Activated CD8-positive, alpha-beta T cell treated with anti-CD3 and anti-CD28 coated beads for 36 hours (primary cell): Measurements from ENCODE around the gene CORO2B. TPM values are rescaled to one million over a fixed set of nuclear protein-coding genes. Genes with fewer than 3 reads are reported as not detected.

Experiments
- ATAC-seq: fragments of 200-7000 bp; cut with Tn5 transposase; one replicate; pipeline ENCODE4 v1.10.0; 2021; ENCODE audit warnings: mild to moderate bottlenecking, moderate library complexity
- CTCF ChIA-PET: fragments of 350-600 bp; sonication (Branson Sonifier 250); formaldehyde crosslinking; loops from one replicate; lab custom pipeline; 2021; ENCODE audit warnings: antibody characterized with exemption; lab: Charles Lee
- POLR2A ChIA-PET: fragments of 350-600 bp; sonication (Branson Sonifier 250); formaldehyde crosslinking; loops from one replicate; lab custom pipeline; 2021; ENCODE audit warnings: antibody characterized with exemption; lab: Charles Lee
- DNase-seq: peaks from one replicate; pipeline ENCODE4 v3.0.0-alpha.2; 2020
- H3K27ac Mint-ChIP-seq: one replicate; pipeline ENCODE4 v1.8.0; 2021; ENCODE audit warnings: mild to moderate bottlenecking, mixed read lengths
- H3K27me3 Mint-ChIP-seq: one replicate; pipeline ENCODE4 v1.8.0; 2021; ENCODE audit warnings: mixed read lengths
- H3K36me3 Mint-ChIP-seq: one replicate; pipeline ENCODE4 v1.8.0; 2021; ENCODE audit warnings: low read depth, mixed read lengths
- H3K4me1 Mint-ChIP-seq: one replicate; pipeline ENCODE4 v1.8.0; 2021; ENCODE audit warnings: low read depth, mixed read lengths
- H3K4me3 Mint-ChIP-seq: one replicate; pipeline ENCODE4 v1.8.0; 2021; ENCODE audit warnings: mild to moderate bottlenecking, moderate library complexity, mixed read lengths
- H3K9me3 Mint-ChIP-seq: one replicate; pipeline ENCODE4 v1.8.0; 2021; ENCODE audit warnings: mixed read lengths
- CTCF ChIP-seq: fragments of 200-600 bp; IDR thresholded peaks from one replicate; pipeline ENCODE4 v1.8.0; 2022; ENCODE audit warnings: antibody characterized with exemption, mild to moderate bottlenecking
- intact Hi-C: fragments of 100-400 bp; cut with micrococcal nuclease; formaldehyde crosslinking; loops from one replicate; pipeline ENCODE4 v1.10.0; 2022
- total RNA-seq, 2 experiments: library from RNA; stranded (reverse); gene quantifications; one replicate each; pipeline ENCODE4 v1.2.3, GENCODE V29; 2021

CORO2B gene
- total RNA-seq, 2 experiments from 2014 or later: not detected

GRCh38 chr15:68696414-68697363 lies 117.9 kb downstream of the CORO2B start:
- peaks cover 3% of the 10 kb centered on the region for H3K27me3 Mint-ChIP-seq
- ATAC-seq (no peak), DNase-seq (no peak)
- H3K36me3 Mint-ChIP-seq: no peaks in the 10 kb centered on the region
- POLR2A ChIA-PET: no interaction called here
- H3K4me3 Mint-ChIP-seq: no peak overlapping the region
- CTCF ChIA-PET: interaction anchor here (1.0 kb wide), 1 partner anchor 23 kb away, joined by 3 read pairs; no protein-coding TSS in a partner anchor
- no peak for TF ChIP-seq CTCF
- no peak overlapping the region for H3K27ac Mint-ChIP-seq
- intact Hi-C loops: no loop called here
- peaks cover 6% of the 10 kb centered on the region for H3K4me1 Mint-ChIP-seq
- no peaks in the 10 kb centered on the region for H3K9me3 Mint-ChIP-seq

GRCh38 chr15:68697711-68698690 lies 119.2 kb downstream of the CORO2B start:
- ATAC-seq: no peak
- no peak for DNase-seq
- Mint-ChIP-seq H3K4me1 (peaks cover 5% of the 10 kb centered on the region), H3K36me3 (no peaks in the 10 kb centered on the region), H3K27me3 (peaks cover 3% of the 10 kb centered on the region), H3K4me3 (no peak overlapping the region), H3K27ac (no peak overlapping the region), H3K9me3 (no peaks in the 10 kb centered on the region)
- intact Hi-C loops: no loop called here
- ChIA-PET CTCF (interaction anchor here (1.0 kb wide), 1 partner anchor 24 kb away, joined by 3 read pairs; no protein-coding TSS in a partner anchor), POLR2A (no interaction called here)
- TF ChIP-seq CTCF: no peak

GRCh38 chr15:68698708-68699107 lies 119.9 kb downstream of the CORO2B start:
- Mint-ChIP-seq H3K4me3 (no peak overlapping the region), H3K27ac (no peak overlapping the region), H3K27me3 (peaks cover 3% of the 10 kb centered on the region), H3K4me1 (no peaks in the 10 kb centered on the region), H3K9me3 (no peaks in the 10 kb centered on the region), H3K36me3 (no peaks in the 10 kb centered on the region)
- ChIA-PET POLR2A (no interaction called here), CTCF (no interaction called here)
- TF ChIP-seq CTCF: no peak
- DNase-seq (no peak), ATAC-seq (no peak)
- intact Hi-C loops: no loop called here

GRCh38 chr15:68699124-68699880 lies 120.5 kb downstream of the CORO2B start:
- TF ChIP-seq CTCF: no peak
- H3K27me3 Mint-ChIP-seq: peaks cover 3% of the 10 kb centered on the region
- no peaks in the 10 kb centered on the region for H3K4me1 Mint-ChIP-seq
- POLR2A ChIA-PET: no interaction called here
- DNase-seq (no peak), ATAC-seq (no peak)
- H3K36me3 Mint-ChIP-seq: no peaks in the 10 kb centered on the region
- intact Hi-C loops: no loop called here
- no peaks in the 10 kb centered on the region for H3K9me3 Mint-ChIP-seq
- H3K27ac Mint-ChIP-seq: no peak overlapping the region
- CTCF ChIA-PET: no interaction called here
- no peak overlapping the region for H3K4me3 Mint-ChIP-seq
